ENCODE results near the gene CACFD1. TPM values are rescaled to one million over a fixed set of nuclear protein-coding genes. Genes with fewer than 3 reads are reported as not detected.

CACFD1 gene
- total RNA-seq, 1 experiment from 2014 or later, result 15.1 TPM

GRCh38 chr9:133457233-133457632, 2.5 kb upstream of the CACFD1 start:
- no TSS peak for BruUV-seq (replicated peaks)
- H3K9me3 Mint-ChIP-seq (ENCODE audit: low read depth, unreplicated experiment), result no peaks in the 10 kb centered on the region
- no peaks in the 10 kb centered on the region for H3K4me1 Mint-ChIP-seq (ENCODE audit: low read depth, unreplicated experiment)
- no peak overlapping the region for H3K4me3 Mint-ChIP-seq (ENCODE audit: low read depth, unreplicated experiment)
- H3K36me3 Mint-ChIP-seq (ENCODE audit: insufficient read depth, unreplicated experiment), result peaks cover 22% of the 10 kb centered on the region
- TF ChIP-seq, protein P1, sequence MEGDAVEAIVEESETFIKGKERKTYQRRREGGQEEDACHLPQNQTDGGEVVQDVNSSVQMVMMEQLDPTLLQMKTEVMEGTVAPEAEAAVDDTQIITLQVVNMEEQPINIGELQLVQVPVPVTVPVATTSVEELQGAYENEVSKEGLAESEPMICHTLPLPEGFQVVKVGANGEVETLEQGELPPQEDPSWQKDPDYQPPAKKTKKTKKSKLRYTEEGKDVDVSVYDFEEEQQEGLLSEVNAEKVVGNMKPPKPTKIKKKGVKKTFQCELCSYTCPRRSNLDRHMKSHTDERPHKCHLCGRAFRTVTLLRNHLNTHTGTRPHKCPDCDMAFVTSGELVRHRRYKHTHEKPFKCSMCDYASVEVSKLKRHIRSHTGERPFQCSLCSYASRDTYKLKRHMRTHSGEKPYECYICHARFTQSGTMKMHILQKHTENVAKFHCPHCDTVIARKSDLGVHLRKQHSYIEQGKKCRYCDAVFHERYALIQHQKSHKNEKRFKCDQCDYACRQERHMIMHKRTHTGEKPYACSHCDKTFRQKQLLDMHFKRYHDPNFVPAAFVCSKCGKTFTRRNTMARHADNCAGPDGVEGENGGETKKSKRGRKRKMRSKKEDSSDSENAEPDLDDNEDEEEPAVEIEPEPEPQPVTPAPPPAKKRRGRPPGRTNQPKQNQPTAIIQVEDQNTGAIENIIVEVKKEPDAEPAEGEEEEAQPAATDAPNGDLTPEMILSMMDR (IDR thresholded peaks at IDR 0.05; ENCODE audit: unreplicated experiment), result no peak
- DNase-seq, result no peak
- no peaks in the 10 kb centered on the region for H3K27me3 Mint-ChIP-seq (ENCODE audit: unreplicated experiment)
- intact Hi-C loops (cut with micrococcal nuclease; ENCODE audit: unreplicated experiment), result no loop called here
- CTCF ChIA-PET, result no interaction called here
- no peak overlapping the region for H3K27ac Mint-ChIP-seq (ENCODE audit: unreplicated experiment)

DNA sequence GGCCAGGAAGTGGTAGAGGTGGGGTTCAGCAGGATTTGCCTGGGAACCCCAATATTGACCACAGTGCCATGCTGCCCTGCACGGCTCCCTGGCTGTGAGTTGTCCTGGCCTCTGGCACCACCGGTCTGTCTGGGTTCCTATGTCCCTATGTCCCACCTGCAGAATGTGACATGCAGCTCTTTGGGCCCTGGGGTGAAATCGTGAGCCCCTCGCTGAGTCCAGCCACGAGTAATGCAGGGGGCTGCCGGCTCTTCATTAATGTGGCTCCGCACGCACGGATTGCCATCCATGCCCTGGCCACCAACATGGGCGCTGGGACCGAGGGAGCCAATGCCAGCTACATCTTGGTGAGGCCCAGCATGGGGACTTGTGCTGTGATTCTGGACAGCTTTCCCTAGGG, 2.0 kb upstream of the CACFD1 start:
- no peak for DNase-seq
- no peaks in the 10 kb centered on the region for H3K9me3 Mint-ChIP-seq (ENCODE audit: low read depth, unreplicated experiment)
- no peaks in the 10 kb centered on the region for H3K4me1 Mint-ChIP-seq (ENCODE audit: low read depth, unreplicated experiment)
- BruUV-seq (replicated peaks), result no TSS peak
- TF ChIP-seq, protein P1 (IDR thresholded peaks at IDR 0.05; ENCODE audit: unreplicated experiment), result no peak
- intact Hi-C loops (cut with micrococcal nuclease; ENCODE audit: unreplicated experiment), result no loop called here
- CTCF ChIA-PET, result no interaction called here
- H3K4me3 Mint-ChIP-seq (ENCODE audit: low read depth, unreplicated experiment), result no peak overlapping the region
- peaks cover 22% of the 10 kb centered on the region for H3K36me3 Mint-ChIP-seq (ENCODE audit: insufficient read depth, unreplicated experiment)
- no peaks in the 10 kb centered on the region for H3K27me3 Mint-ChIP-seq (ENCODE audit: unreplicated experiment)
- no peak overlapping the region for H3K27ac Mint-ChIP-seq (ENCODE audit: unreplicated experiment)

DNA sequence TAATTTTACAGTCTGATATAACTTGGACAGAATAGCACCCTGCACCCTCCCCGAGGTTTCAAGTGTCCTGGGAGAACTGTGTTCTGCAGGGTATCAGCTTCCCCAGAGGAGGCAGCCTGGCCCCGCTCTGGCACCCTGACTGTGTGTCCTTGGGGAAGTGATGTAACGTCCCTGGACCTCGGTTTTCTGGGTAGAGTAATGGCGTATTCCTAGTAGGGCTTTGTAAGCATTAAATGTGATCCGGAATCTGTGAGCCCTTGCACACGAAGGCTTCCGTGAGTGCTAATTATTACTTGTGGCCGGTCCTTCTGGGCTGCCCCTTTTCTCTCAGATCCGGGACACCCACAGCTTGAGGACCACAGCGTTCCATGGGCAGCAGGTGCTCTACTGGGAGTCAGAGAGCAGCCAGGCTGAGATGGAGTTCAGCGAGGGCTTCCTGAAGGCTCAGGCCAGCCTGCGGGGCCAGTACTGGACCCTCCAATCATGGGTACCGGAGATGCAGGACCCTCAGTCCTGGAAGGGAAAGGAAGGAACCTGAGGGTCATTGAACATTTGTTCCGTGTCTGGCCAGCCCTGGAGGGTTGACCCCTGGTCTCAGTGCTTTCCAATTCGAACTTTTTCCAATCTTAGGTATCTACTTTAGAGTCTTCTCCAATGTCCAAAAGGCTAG, 1.0 kb upstream of the CACFD1 start:
- Mint-ChIP-seq H3K36me3 (ENCODE audit: insufficient read depth, unreplicated experiment) (peaks cover 25% of the 10 kb centered on the region), H3K9me3 (ENCODE audit: low read depth, unreplicated experiment) (no peaks in the 10 kb centered on the region), H3K4me3 (ENCODE audit: low read depth, unreplicated experiment) (peak overlapping the region; percentile 98), H3K4me1 (ENCODE audit: low read depth, unreplicated experiment) (no peaks in the 10 kb centered on the region), H3K27me3 (ENCODE audit: unreplicated experiment) (no peaks in the 10 kb centered on the region), H3K27ac (ENCODE audit: unreplicated experiment) (no peak overlapping the region)
- no TSS peak for BruUV-seq (replicated peaks)
- TF ChIP-seq, protein P1 (IDR thresholded peaks at IDR 0.05; ENCODE audit: unreplicated experiment), result no peak
- DNase-seq, result no peak
- CTCF ChIA-PET, result interaction anchor here (0.6 to 1.2 kb wide), 4 partner anchors 10 to 102 kb away, joined by 3 to 12 read pairs (median 4); partner anchors contain the start of genes SURF1 and SURF2
- intact Hi-C loops (cut with micrococcal nuclease; ENCODE audit: unreplicated experiment), result no loop called here

GRCh38 chr9:133460405-133461175, 812 bp downstream of the CACFD1 start:
- TSS peak; percentile 45 for BruUV-seq (replicated peaks)
- H3K4me3 Mint-ChIP-seq (ENCODE audit: low read depth, unreplicated experiment), result peak overlapping the region; percentile 98
- H3K27ac Mint-ChIP-seq (ENCODE audit: unreplicated experiment), result no peak overlapping the region
- TF ChIP-seq, protein P1 (IDR thresholded peaks at IDR 0.05; ENCODE audit: unreplicated experiment), result no peak
- CTCF ChIA-PET, result interaction anchor here (0.6 to 1.2 kb wide), 2 partner anchors 26 to 125 kb away, joined by 3 to 12 read pairs; no protein-coding TSS in a partner anchor
- H3K36me3 Mint-ChIP-seq (ENCODE audit: insufficient read depth, unreplicated experiment), result peaks cover 29% of the 10 kb centered on the region
- intact Hi-C loops (cut with micrococcal nuclease; ENCODE audit: unreplicated experiment), result no loop called here
- H3K9me3 Mint-ChIP-seq (ENCODE audit: low read depth, unreplicated experiment), result no peaks in the 10 kb centered on the region
- peak; percentile 55 for DNase-seq
- H3K4me1 Mint-ChIP-seq (ENCODE audit: low read depth, unreplicated experiment), result no peaks in the 10 kb centered on the region
- H3K27me3 Mint-ChIP-seq (ENCODE audit: unreplicated experiment), result no peaks in the 10 kb centered on the region

Data from Calu3 (cell line).